MM.1S (cell line): ENCODE data around the gene PTPRN2.

Experiments used
- DNase-seq: peaks from one replicate; pipeline ENCODE4 v3.0.0-alpha.2; 2015
- H2AFZ ChIP-seq: fragments of 300-600 bp; sonication (generic); 2 replicates; pipeline ENCODE4 v1.6.0; 2016; ENCODE audit warnings: antibody characterized with exemption, low read length
- H3F3A ChIP-seq: fragments of 300-600 bp; sonication (generic); 2 replicates; pipeline ENCODE4 v1.6.1; 2016; ENCODE audit warnings: mild to moderate bottlenecking, antibody characterized with exemption, low read length, moderate library complexity, mixed read lengths; ENCODE audit not compliant: insufficient read depth
- H3K27ac ChIP-seq: fragments of 300-600 bp; sonication (generic); 2 replicates; pipeline ENCODE4 v1.5.1; 2016; ENCODE audit warnings: mild to moderate bottlenecking, low read length
- H3K27me3 ChIP-seq: fragments of 300-600 bp; sonication (generic); replicated peaks from 2 replicates; pipeline ENCODE4 v1.6.0; 2016; ENCODE audit warnings: low read length; ENCODE audit not compliant: insufficient read depth
- H3K36me3 ChIP-seq: fragments of 300-600 bp; sonication (generic); replicated peaks from 2 replicates; pipeline ENCODE4 v1.6.1; 2016; ENCODE audit warnings: mild to moderate bottlenecking, low read length, mixed read lengths; ENCODE audit not compliant: insufficient read depth
- H3K4me1 ChIP-seq: fragments of 300-600 bp; sonication (generic); 2 replicates; pipeline ENCODE4 v1.6.1; 2016; ENCODE audit warnings: low read length, mixed read lengths
- H3K4me2 ChIP-seq: fragments of 300-600 bp; sonication (generic); 2 replicates; pipeline ENCODE4 v1.6.0; 2016; ENCODE audit warnings: low read depth, low read length
- H3K4me3 ChIP-seq: fragments of 300-600 bp; sonication (generic); 2 replicates; pipeline ENCODE4 v1.5.1; 2016; ENCODE audit warnings: low read length, mixed read lengths
- H3K79me2 ChIP-seq: fragments of 300-600 bp; sonication (generic); 2 replicates; pipeline ENCODE4 v1.6.1; 2016; ENCODE audit warnings: mixed run types, low read length, mixed read lengths
- H3K9ac ChIP-seq: fragments of 300-600 bp; sonication (generic); 2 replicates; pipeline ENCODE4 v1.6.1; 2016; ENCODE audit warnings: low read length, mixed read lengths
- H3K9me2 ChIP-seq: fragments of 300-600 bp; sonication (generic); replicated peaks from 2 replicates; pipeline ENCODE4 v1.6.1; 2016; ENCODE audit warnings: mild to moderate bottlenecking, low read length, mixed read lengths; ENCODE audit not compliant: insufficient read depth
- H3K9me3 ChIP-seq: fragments of 300-600 bp; sonication (generic); replicated peaks from 2 replicates; pipeline ENCODE4 v1.6.1; 2016; ENCODE audit warnings: mild to moderate bottlenecking, low read length, mixed read lengths; ENCODE audit not compliant: insufficient read depth
- H4K20me1 ChIP-seq: fragments of 300-600 bp; sonication (generic); 2 replicates; pipeline ENCODE4 v1.6.1; 2016; ENCODE audit warnings: mild to moderate bottlenecking, low read length, moderate library complexity, mixed read lengths; ENCODE audit not compliant: insufficient read depth
- EZH2 ChIP-seq: fragments of 300-600 bp; sonication (generic); optimal IDR thresholded peaks from 2 replicates; pipeline ENCODE3; 2017; ENCODE audit warnings: low read depth, mild to moderate bottlenecking, antibody characterized with exemption, low read length, mixed read lengths
- EZH2phosphoT487 ChIP-seq: fragments of 300-600 bp; sonication (generic); IDR thresholded peaks from 2 replicates; pipeline ENCODE4 v1.6.1; 2018; ENCODE audit warnings: antibody characterized with exemption, low read length
- TF ChIP-seq, protein P1 (sequence below): fragments of 300-600 bp; sonication (generic); IDR thresholded peaks from 2 replicates; pipeline ENCODE4 v1.5.1; 2016; ENCODE audit warnings: antibody characterized with exemption, low read length, mixed read lengths

PTPRN2 gene

DNA sequence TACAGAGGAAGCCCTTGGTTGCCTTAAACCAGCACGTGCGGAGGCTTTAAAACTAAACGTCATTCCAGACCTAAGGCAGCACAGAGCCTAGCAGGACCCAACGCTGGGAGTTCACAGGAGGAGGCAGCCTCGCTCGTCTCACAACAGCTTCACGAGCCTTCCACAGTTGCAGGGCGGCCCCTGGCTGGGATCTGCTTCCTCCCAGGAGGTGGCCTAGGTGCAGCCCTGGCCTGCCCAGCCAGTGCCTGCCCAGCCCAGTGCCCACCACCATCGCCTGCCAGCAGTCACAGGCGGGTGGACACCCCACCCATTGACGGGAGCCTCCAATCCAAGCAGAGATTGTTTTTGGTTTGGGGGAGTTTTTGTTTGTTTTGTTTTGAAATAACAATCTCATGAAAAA lies 96.5 kb downstream of the PTPRN2 start:
- Histone ChIP-seq H3K27ac (no peak overlapping the region), H2AFZ (no peak overlapping the region), H3K4me1 (no peaks in the 10 kb centered on the region), H3K4me2 (no peak overlapping the region), H3K9ac (no peak overlapping the region), H3K36me3 (no peaks in the 10 kb centered on the region), H3K4me3 (no peak overlapping the region), H3K79me2 (no peaks in the 10 kb centered on the region), H4K20me1 (no peaks in the 10 kb centered on the region), H3K9me2 (no peaks in the 10 kb centered on the region), H3K27me3 (peaks cover 65% of the 10 kb centered on the region), H3K9me3 (no peaks in the 10 kb centered on the region), H3F3A (no peaks in the 10 kb centered on the region)
- TF ChIP-seq EZH2phosphoT487 (no peak), EZH2 (no peak)
- TF ChIP-seq, protein P1, sequence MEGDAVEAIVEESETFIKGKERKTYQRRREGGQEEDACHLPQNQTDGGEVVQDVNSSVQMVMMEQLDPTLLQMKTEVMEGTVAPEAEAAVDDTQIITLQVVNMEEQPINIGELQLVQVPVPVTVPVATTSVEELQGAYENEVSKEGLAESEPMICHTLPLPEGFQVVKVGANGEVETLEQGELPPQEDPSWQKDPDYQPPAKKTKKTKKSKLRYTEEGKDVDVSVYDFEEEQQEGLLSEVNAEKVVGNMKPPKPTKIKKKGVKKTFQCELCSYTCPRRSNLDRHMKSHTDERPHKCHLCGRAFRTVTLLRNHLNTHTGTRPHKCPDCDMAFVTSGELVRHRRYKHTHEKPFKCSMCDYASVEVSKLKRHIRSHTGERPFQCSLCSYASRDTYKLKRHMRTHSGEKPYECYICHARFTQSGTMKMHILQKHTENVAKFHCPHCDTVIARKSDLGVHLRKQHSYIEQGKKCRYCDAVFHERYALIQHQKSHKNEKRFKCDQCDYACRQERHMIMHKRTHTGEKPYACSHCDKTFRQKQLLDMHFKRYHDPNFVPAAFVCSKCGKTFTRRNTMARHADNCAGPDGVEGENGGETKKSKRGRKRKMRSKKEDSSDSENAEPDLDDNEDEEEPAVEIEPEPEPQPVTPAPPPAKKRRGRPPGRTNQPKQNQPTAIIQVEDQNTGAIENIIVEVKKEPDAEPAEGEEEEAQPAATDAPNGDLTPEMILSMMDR = no peak
- no peak for DNase-seq

DNA sequence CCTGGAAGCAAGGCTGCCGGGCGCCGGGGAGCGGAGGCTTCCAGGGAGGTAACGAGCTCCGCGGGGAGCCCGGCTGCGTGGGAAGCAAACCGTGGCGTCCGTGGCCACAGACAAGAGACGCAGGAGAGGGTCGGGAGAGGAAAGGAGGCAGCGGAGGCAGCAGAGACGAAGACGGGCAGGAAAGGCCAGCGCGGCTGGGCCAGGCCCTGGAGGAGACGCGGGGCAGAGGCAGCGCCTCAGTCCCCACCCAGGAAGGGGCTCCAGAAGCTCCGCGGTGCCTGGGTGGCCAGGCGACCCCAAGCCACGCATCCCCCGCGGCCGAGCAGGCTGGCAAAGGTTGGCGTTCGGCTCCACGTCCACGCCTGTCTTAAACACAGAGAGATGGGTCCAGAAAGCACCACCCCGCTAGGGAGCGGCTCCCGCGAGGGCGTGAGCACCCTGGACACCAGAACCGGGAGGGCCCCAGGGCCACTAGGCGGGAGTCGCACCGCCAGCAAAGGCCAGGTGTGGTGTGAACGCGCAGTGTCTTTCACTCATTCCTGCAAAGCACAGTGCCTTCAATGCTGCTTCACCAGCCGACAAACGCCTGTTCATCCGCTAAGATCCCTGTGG lies 97.3 kb downstream of the PTPRN2 start:
- TF ChIP-seq EZH2phosphoT487 = no peak
- TF ChIP-seq, protein P1 = no peak
- TF ChIP-seq EZH2 = no peak
- Histone ChIP-seq H3F3A (no peaks in the 10 kb centered on the region), H3K79me2 (no peaks in the 10 kb centered on the region), H3K4me1 (no peaks in the 10 kb centered on the region), H3K4me3 (no peak overlapping the region), H2AFZ (no peak overlapping the region), H3K4me2 (no peak overlapping the region), H3K9me3 (no peaks in the 10 kb centered on the region), H3K27ac (no peak overlapping the region), H3K27me3 (peaks cover 72% of the 10 kb centered on the region), H3K36me3 (no peaks in the 10 kb centered on the region), H3K9me2 (no peaks in the 10 kb centered on the region), H4K20me1 (no peaks in the 10 kb centered on the region), H3K9ac (no peak overlapping the region)
- no peak for DNase-seq

DNA sequence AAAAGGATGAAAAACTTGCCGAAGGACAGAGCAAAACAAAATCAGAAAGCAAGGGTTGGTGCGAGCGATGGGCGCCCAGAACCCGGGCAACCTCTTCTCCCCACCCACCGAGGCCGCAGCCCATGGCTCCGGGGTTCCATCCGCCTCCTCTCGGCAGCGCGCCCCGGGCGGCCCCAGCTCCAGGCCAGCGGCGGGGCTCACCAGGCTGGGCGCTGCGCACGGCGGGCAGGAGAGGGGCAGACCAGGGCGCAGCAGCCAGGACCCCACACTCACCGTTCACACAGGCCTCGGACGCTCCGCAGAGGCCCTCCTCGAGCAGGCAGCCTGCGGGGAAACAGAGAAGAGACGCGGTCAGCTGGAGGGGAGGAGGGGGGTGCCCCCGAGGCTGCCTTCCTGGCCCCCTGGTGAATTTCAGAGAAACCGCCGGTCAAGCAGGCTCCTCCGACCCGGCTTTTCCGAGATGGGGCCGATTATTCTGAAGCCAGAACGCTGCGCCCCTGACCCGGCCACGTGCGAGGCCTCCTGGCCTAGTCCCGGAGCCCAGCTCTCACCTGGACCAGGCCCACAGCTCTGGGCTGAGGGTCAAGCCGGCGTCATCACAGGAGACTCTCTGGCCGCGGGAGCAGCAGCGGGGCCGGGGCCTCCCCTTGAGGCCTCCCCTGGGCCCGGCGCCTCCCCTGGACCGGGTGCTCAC lies 98.0 kb downstream of the PTPRN2 start:
- DNase-seq = no peak
- no peaks in the 10 kb centered on the region for H3K4me1 ChIP-seq
- H3K4me3 ChIP-seq = no peak overlapping the region
- H3K27me3 ChIP-seq = peaks cover 77% of the 10 kb centered on the region
- no peak overlapping the region for H3K27ac ChIP-seq
- H2AFZ ChIP-seq = no peak overlapping the region
- H3F3A ChIP-seq = no peaks in the 10 kb centered on the region
- H4K20me1 ChIP-seq = no peaks in the 10 kb centered on the region
- H3K4me2 ChIP-seq = no peak overlapping the region
- H3K9me2 ChIP-seq = no peaks in the 10 kb centered on the region
- no peaks in the 10 kb centered on the region for H3K79me2 ChIP-seq
- TF ChIP-seq EZH2phosphoT487 (no peak), EZH2 (no peak)
- TF ChIP-seq, protein P1 = no peak
- no peaks in the 10 kb centered on the region for H3K9me3 ChIP-seq
- H3K36me3 ChIP-seq = no peaks in the 10 kb centered on the region
- no peak overlapping the region for H3K9ac ChIP-seq
